ENCODE data around the gene ITPK1. TPM values are rescaled to one million over a fixed set of nuclear protein-coding genes. Genes with fewer than 3 reads are reported as not detected.
A peak's percentile ranks its signal among the peaks of the same experiment; 100 is the strongest.

Gene ITPK1
- total RNA-seq, 1 donor from 2014 or later: 32.8 TPM

- peak overlapping the region; percentile 70 for H3K27ac Mint-ChIP-seq (ENCODE audit: unreplicated experiment)
- H3K36me3 Mint-ChIP-seq (ENCODE audit: unreplicated experiment): no peaks in the 10 kb centered on the region
- no peaks in the 10 kb centered on the region for H3K27me3 Mint-ChIP-seq (ENCODE audit: unreplicated experiment)
- TF ChIP-seq CTCF (IDR thresholded peaks at IDR 0.05): no peak
- no peaks in the 10 kb centered on the region for H3K9me3 Mint-ChIP-seq (ENCODE audit: unreplicated experiment)
- DNase-seq (ENCODE audit: extremely low spot score, unreplicated experiment): no peak
- H3K4me1 Mint-ChIP-seq (ENCODE audit: unreplicated experiment): peaks cover 80% of the 10 kb centered on the region
- H3K4me3 Mint-ChIP-seq (ENCODE audit: unreplicated experiment): no peak overlapping the region
Observed at GRCh38 chr14:93033084-93033982, 82.4 kb downstream of the ITPK1 start.

- Mint-ChIP-seq H3K36me3 (ENCODE audit: unreplicated experiment) (no peaks in the 10 kb centered on the region), H3K4me1 (ENCODE audit: unreplicated experiment) (peaks cover 76% of the 10 kb centered on the region), H3K4me3 (ENCODE audit: unreplicated experiment) (no peak overlapping the region), H3K9me3 (ENCODE audit: unreplicated experiment) (no peaks in the 10 kb centered on the region), H3K27ac (ENCODE audit: unreplicated experiment) (no peak overlapping the region), H3K27me3 (ENCODE audit: unreplicated experiment) (no peaks in the 10 kb centered on the region)
- TF ChIP-seq CTCF (IDR thresholded peaks at IDR 0.05): no peak
- no peak for DNase-seq (ENCODE audit: extremely low spot score, unreplicated experiment)
Observed at GRCh38 chr14:93032421-93032936, 83.2 kb downstream of the ITPK1 start.

GRCh38 chr14:93031505-93032315 lies 84.0 kb downstream of the ITPK1 start:
- no peaks in the 10 kb centered on the region for H3K9me3 Mint-ChIP-seq (ENCODE audit: unreplicated experiment)
- no peak overlapping the region for H3K4me3 Mint-ChIP-seq (ENCODE audit: unreplicated experiment)
- H3K36me3 Mint-ChIP-seq (ENCODE audit: unreplicated experiment): no peaks in the 10 kb centered on the region
- no peak for DNase-seq (ENCODE audit: extremely low spot score, unreplicated experiment)
- peaks cover 68% of the 10 kb centered on the region for H3K4me1 Mint-ChIP-seq (ENCODE audit: unreplicated experiment)
- H3K27me3 Mint-ChIP-seq (ENCODE audit: unreplicated experiment): no peaks in the 10 kb centered on the region
- no peak for TF ChIP-seq CTCF (IDR thresholded peaks at IDR 0.05)
- H3K27ac Mint-ChIP-seq (ENCODE audit: unreplicated experiment): peak overlapping the region; percentile 19

- no peaks in the 10 kb centered on the region for H3K9me3 Mint-ChIP-seq (ENCODE audit: unreplicated experiment)
- H3K36me3 Mint-ChIP-seq (ENCODE audit: unreplicated experiment): no peaks in the 10 kb centered on the region
- no peak overlapping the region for H3K27ac Mint-ChIP-seq (ENCODE audit: unreplicated experiment)
- peaks cover 59% of the 10 kb centered on the region for H3K4me1 Mint-ChIP-seq (ENCODE audit: unreplicated experiment)
- H3K27me3 Mint-ChIP-seq (ENCODE audit: unreplicated experiment): no peaks in the 10 kb centered on the region
- no peak for DNase-seq (ENCODE audit: extremely low spot score, unreplicated experiment)
- H3K4me3 Mint-ChIP-seq (ENCODE audit: unreplicated experiment): no peak overlapping the region
- no peak for TF ChIP-seq CTCF (IDR thresholded peaks at IDR 0.05)
Observed at GRCh38 chr14:93030761-93031160, 85.0 kb downstream of the ITPK1 start.
